Testis (tissue), 3 donors: ENCODE measurements around the gene TUT4. TPM values are rescaled to one million over a fixed set of nuclear protein-coding genes. Genes with fewer than 3 reads are reported as not detected.

Experiments used
- DNase-seq: peaks from one replicate; pipeline ENCODE4 v3.0.0-alpha.2; 2019
- H3K27ac ChIP-seq, 2 donors: fragments of 200-600 bp; sonication (generic); one replicate each; pipeline ENCODE4 v1.5.1; 2019
- H3K27me3 ChIP-seq: fragments of 200-600 bp; sonication (generic); one replicate; pipeline ENCODE4 v1.5.1; 2019
- H3K36me3 ChIP-seq: fragments of 200-600 bp; sonication (generic); one replicate; pipeline ENCODE4 v1.5.1; 2017; ENCODE audit warnings: low read depth; ENCODE audit errors: missing control alignments
- H3K4me1 ChIP-seq: fragments of 200-600 bp; sonication (generic); one replicate; pipeline ENCODE4 v1.5.1; 2019
- H3K4me3 ChIP-seq, 2 donors: fragments of 200-600 bp; sonication (generic); one replicate each; pipeline ENCODE4 v1.5.1; 2017 to 2019
- H3K9me3 ChIP-seq: fragments of 200-600 bp; sonication (generic); one replicate; pipeline ENCODE4 v1.5.1; 2017
- POLR2A ChIP-seq: fragments of 450-650 bp; IDR thresholded peaks from one replicate; pipeline ENCODE4 v1.6.1; 2017; ENCODE audit warnings: antibody characterized with exemption, mild to moderate bottlenecking, moderate library complexity
- WGBS, 2 donors: methylation state at CpG; one replicate each; pipeline ENCODE4 v1.1.5; 2018; 5-methylcytosine and 5-hydroxymethylcytosine counted together
- intact Hi-C: fragments of 100-400 bp; cut with DNase I; formaldehyde crosslinking; loops from one replicate; pipeline ENCODE4 v1.15.1; 2023; ENCODE audit warnings: low total_unique reads
- polyA plus RNA-seq: library from polyadenylated mRNA; stranded (reverse); fragments of 350-450 nt; fragmentation: Illumina TruSeq; extraction: RNeasy Lipid Tissue Mini Kit (QIAGEN cat#74804); gene quantifications from one replicate; pipeline ENCODE4 v1.2.3, GENCODE V29; 2014; ENCODE audit warnings: low read depth, low replicate concordance; ENCODE audit not compliant: insufficient read depth
- total RNA-seq, 2 donors: library from RNA; depleted of rRNA; stranded (reverse); fragments of >200 nt; gene quantifications; one replicate each; pipeline ENCODE4 v1.2.3, GENCODE V29; 2016
- TF ChIP-seq, protein P1 (sequence below), 3 experiments: fragments of 450-650 bp in 2 of 3; fragments of 200-600 bp in 1 of 3; sonication (generic) in 1 of 3; IDR thresholded peaks; one replicate each; pipeline ENCODE4 v1.5.1; 2016 to 2019; ENCODE audit warnings: antibody characterized with exemption in 3 of 3, mild to moderate bottlenecking in 2 of 3, moderate library complexity in 1 of 3

TUT4 gene
- total and polyA plus RNA-seq, 3 donors from 2014 or later: 63.3 to 146 (median 136) TPM

DNA sequence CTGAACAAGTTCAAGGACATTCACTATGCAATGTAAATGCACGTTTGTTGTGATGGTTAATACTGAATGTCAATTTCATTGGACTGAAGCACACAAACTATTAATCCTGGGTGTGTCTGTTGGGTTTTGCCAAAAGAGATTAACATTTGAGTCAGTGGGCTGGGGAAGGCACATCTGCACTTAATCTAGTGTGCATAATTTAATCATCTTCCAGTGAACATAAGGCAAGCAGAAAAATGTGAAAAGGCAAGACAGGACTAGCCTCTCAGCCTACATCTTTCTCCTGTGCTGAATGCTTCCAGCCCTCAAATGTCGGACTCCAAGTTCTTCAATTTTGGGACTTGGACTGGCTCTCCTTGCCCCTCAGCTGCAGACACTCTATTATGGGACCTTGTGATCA is 108.4 kb downstream of the TUT4 start:
- Histone ChIP-seq H3K4me1 (no peaks in the 10 kb centered on the region), H3K4me3 (no peak overlapping the region), H3K27me3 (no peaks in the 10 kb centered on the region), H3K27ac (no peak overlapping the region), H3K36me3 (no peaks in the 10 kb centered on the region), H3K9me3 (no peaks in the 10 kb centered on the region)
- intact Hi-C loops: no loop called here
- TF ChIP-seq, protein P1, sequence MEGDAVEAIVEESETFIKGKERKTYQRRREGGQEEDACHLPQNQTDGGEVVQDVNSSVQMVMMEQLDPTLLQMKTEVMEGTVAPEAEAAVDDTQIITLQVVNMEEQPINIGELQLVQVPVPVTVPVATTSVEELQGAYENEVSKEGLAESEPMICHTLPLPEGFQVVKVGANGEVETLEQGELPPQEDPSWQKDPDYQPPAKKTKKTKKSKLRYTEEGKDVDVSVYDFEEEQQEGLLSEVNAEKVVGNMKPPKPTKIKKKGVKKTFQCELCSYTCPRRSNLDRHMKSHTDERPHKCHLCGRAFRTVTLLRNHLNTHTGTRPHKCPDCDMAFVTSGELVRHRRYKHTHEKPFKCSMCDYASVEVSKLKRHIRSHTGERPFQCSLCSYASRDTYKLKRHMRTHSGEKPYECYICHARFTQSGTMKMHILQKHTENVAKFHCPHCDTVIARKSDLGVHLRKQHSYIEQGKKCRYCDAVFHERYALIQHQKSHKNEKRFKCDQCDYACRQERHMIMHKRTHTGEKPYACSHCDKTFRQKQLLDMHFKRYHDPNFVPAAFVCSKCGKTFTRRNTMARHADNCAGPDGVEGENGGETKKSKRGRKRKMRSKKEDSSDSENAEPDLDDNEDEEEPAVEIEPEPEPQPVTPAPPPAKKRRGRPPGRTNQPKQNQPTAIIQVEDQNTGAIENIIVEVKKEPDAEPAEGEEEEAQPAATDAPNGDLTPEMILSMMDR (IDR thresholded peaks at IDR 0.05): no peak
- TF ChIP-seq POLR2A: no peak
- WGBS, 2 donors: 78 to 86% methylated on average over 2 of the region's 2 CpGs
- DNase-seq: no peak

DNA sequence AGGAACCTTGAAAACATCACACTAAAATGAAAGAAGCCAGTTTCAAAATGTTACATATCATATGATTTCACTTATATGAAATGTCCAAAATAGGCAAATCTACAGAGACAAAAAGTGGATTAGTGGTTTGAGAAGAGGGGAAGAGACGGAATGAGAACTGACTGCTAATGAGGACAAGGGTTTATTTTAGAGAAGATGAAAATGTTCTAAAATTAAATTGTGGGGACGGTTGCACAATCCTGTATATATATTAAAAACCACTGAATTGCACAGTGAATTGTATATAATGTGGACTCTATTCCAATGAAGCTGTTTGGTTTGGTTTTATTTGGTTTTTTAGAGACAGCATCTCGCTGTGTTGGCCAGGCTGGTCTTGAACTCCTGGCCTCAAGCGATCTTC is 112.9 kb downstream of the TUT4 start:
- Histone ChIP-seq H3K27me3 (no peaks in the 10 kb centered on the region), H3K9me3 (no peaks in the 10 kb centered on the region), H3K27ac (no peak overlapping the region), H3K4me3 (no peak overlapping the region), H3K36me3 (no peaks in the 10 kb centered on the region), H3K4me1 (peaks cover 3% of the 10 kb centered on the region)
- no peak for TF ChIP-seq POLR2A
- TF ChIP-seq, protein P1 (IDR thresholded peaks at IDR 0.05): no peak
- WGBS, 2 donors: 91 to 92% methylated on average over 4 of the region's 4 CpGs
- DNase-seq: no peak
- intact Hi-C loops: no loop called here

DNA sequence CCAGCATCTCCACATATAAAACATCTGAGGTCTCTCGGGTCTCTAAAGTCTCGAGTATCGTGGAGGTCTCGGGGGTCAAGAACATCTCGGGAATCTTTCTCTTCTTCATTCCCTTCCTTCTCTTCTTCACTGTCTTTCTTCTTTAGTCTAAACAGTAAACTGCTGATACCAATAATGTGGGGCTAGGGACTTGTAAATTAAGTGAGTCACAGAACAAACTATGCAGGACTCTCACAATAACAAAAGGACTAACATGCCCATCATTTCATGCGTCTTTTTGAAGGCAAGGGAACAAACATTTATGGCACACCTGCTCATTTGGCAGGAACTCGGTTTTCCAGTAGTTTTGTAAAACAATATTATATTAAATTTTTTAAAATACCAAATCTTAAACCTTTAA is 116.1 kb downstream of the TUT4 start:
- intact Hi-C loops: no loop called here
- no peak for TF ChIP-seq POLR2A
- TF ChIP-seq, protein P1 (IDR thresholded peaks at IDR 0.05): no peak
- Histone ChIP-seq H3K4me3 (no peak overlapping the region), H3K27ac (no peak overlapping the region), H3K4me1 (peaks cover 3% of the 10 kb centered on the region), H3K9me3 (no peaks in the 10 kb centered on the region), H3K27me3 (no peaks in the 10 kb centered on the region), H3K36me3 (no peaks in the 10 kb centered on the region)
- DNase-seq: no peak
- 83 to 87% methylated on average over 7 of the region's 7 CpGs for WGBS, 2 donors

DNA sequence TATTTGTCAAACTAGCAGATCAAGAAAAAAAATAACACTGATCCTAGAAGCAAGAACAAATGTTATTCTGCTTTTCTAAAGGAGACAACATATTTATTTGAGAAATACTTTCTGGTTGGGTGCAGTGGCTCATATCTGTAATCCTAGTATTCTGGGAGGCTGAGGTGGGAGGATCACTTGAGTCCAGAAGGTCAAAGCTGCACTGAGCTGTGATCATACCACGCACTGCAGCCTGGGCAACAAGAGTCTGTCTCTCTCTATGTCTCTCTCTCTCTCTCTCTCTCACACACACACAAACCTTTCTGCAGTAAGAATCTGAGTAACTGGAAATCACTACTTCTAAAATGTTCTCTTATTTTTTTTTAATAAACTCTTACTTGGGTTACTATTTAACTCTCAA is 117.2 kb downstream of the TUT4 start:
- Histone ChIP-seq H3K27me3 (no peaks in the 10 kb centered on the region), H3K27ac (peak overlapping the region in 1 of 2 donors; percentile 4), H3K9me3 (no peaks in the 10 kb centered on the region), H3K36me3 (no peaks in the 10 kb centered on the region), H3K4me3 (no peak overlapping the region), H3K4me1 (peaks cover 3% of the 10 kb centered on the region)
- 57 to 78% methylated on average over 1 of the region's 1 CpG for WGBS, 2 donors
- TF ChIP-seq, protein P1 (IDR thresholded peaks at IDR 0.05): no peak
- no peak for TF ChIP-seq POLR2A
- DNase-seq: peak; percentile 54
- intact Hi-C loops: no loop called here

DNA sequence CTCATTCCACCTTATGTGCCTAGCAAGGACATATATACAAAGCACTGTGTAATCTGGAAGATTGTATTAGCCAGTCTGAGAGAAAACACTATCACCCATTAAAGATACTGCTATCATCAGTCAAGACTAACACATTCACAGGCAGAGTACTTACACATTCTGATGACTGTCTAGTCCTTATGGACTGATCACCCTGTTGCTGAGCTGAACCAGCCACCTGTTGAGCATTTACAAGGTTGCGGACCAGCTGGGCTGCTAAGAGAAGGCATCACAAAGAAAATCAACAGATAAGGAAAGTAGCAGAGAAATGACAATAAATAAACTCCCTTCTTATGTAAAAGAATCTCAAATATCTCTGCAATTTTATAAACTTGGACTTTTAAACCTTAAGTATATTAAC is 117.7 kb downstream of the TUT4 start:
- Histone ChIP-seq H3K27me3 (no peaks in the 10 kb centered on the region), H3K27ac (peak overlapping the region in 1 of 2 donors; percentile 4), H3K4me3 (no peak overlapping the region), H3K36me3 (no peaks in the 10 kb centered on the region), H3K4me1 (peaks cover 3% of the 10 kb centered on the region), H3K9me3 (no peaks in the 10 kb centered on the region)
- intact Hi-C loops: no loop called here
- TF ChIP-seq, protein P1 (IDR thresholded peaks at IDR 0.05): no peak
- no peak for TF ChIP-seq POLR2A
- DNase-seq: no peak
- 63 to 81% methylated on average over 1 of the region's 1 CpG for WGBS, 2 donors
